Gastrocnemius medialis (tissue), 4 donors: ENCODE measurements around the gene MRPS22. TPM values are rescaled to one million over a fixed set of nuclear protein-coding genes. Genes with fewer than 3 reads are reported as not detected.

ENCODE experiments used
- ATAC-seq, 2 donors: fragments of 150-250 bp; one replicate each; pipeline ENCODE4 v1.9.1; 2016
- DNase-seq, 2 donors: peaks; one replicate each; pipeline ENCODE4 v3.0.0-alpha.2; 2019
- H3K27ac ChIP-seq, 4 donors: fragments of 200-600 bp; sonication (generic); 1 replicate in 1 of 4; 2 replicates in 3 of 4; pipeline ENCODE4 v1.5.1; 2016 to 2018; ENCODE audit warnings: mild to moderate bottlenecking in 2 of 4, moderate library complexity in 1 of 4
- H3K27me3 ChIP-seq, 3 donors: fragments of 200-600 bp; sonication (generic) in 2 of 3; 1 replicate in 1 of 3; 2 replicates in 2 of 3; pipeline versions ENCODE4 v1.5.1 to v1.6.0; 2016 to 2019; ENCODE audit warnings: mild to moderate bottlenecking in 1 of 3, moderate library complexity in 1 of 3
- H3K36me3 ChIP-seq, 2 donors: fragments of 200-600 bp; sonication (generic) in 1 of 2; one replicate each; pipeline ENCODE4 v1.5.1; 2017 to 2018
- H3K4me1 ChIP-seq, 2 donors: fragments of 200-600 bp; sonication (generic) in 1 of 2; one replicate each; pipeline ENCODE4 v1.5.1; 2016 to 2017; ENCODE audit warnings: mild to moderate bottlenecking in 2 of 2
- H3K4me3 ChIP-seq, 4 donors: fragments of 200-600 bp; sonication (generic) in 3 of 4; 1 replicate in 1 of 4; 2 replicates in 3 of 4; pipeline ENCODE4 v1.5.1; 2016 to 2019; ENCODE audit warnings: mild to moderate bottlenecking in 2 of 4
- H3K9me3 ChIP-seq, 3 donors: fragments of 200-600 bp; sonication (generic) in 2 of 3; 1 replicate in 1 of 3; 2 replicates in 2 of 3; pipeline ENCODE4 v1.5.1; 2016 to 2019
- CTCF ChIP-seq, 5 experiments: fragments of 450-650 bp in 3 of 5; fragments of 200-600 bp in 2 of 5; sonication (generic) in 2 of 5; IDR thresholded peaks in 4 of 5; conservative IDR thresholded peaks in 1 of 5; 1 replicate in 4 of 5; 2 replicates in 1 of 5; pipeline ENCODE4 v1.5.1; 2016 to 2019; ENCODE audit warnings: antibody characterized with exemption in 5 of 5, mild to moderate bottlenecking in 3 of 5, moderate library complexity in 3 of 5
- POLR2A ChIP-seq, 2 donors: fragments of 450-650 bp; IDR thresholded peaks; one replicate each; pipeline ENCODE4 v1.6.1; 2017; ENCODE audit warnings: antibody characterized with exemption in 2 of 2, mild to moderate bottlenecking in 2 of 2, moderate library complexity in 2 of 2
- in situ Hi-C, 4 donors: fragments of 200-750 bp; cut with MboI; loops; one replicate each; pipeline versions ENCODE4 v1.15.0 to v1.8.0; 2017; ENCODE audit warnings: low sequenced_read_pairs in 4 of 4
- intact Hi-C: fragments of 100-400 bp; cut with DNase I; formaldehyde crosslinking; loops from one replicate; pipeline ENCODE4 v1.15.1; 2023; ENCODE audit warnings: low total_unique reads
- total RNA-seq, 4 donors: library from RNA; depleted of rRNA; stranded (reverse); fragments of >200 nt; gene quantifications; one replicate each; pipeline versions ENCODE4 v1.1.0 to v1.2.3, GENCODE V29; 2016

MRPS22 gene
- total RNA-seq, 4 donors from 2014 or later = 96.4 to 140 (median 116) TPM

GRCh38 chr3:139307072-139307491, 36.7 kb upstream of the MRPS22 start:
- intact Hi-C loops = no loop called here
- Histone ChIP-seq H3K4me1 (no peaks in the 10 kb centered on the region), H3K27ac (no peak overlapping the region), H3K27me3 (no peaks in the 10 kb centered on the region), H3K36me3 (no peaks in the 10 kb centered on the region), H3K9me3 (no peaks in the 10 kb centered on the region), H3K4me3 (no peak overlapping the region)
- TF ChIP-seq POLR2A (IDR thresholded peaks at IDR 0.05) = no peak
- no peak for TF ChIP-seq CTCF (IDR thresholded peaks at IDR 0.05 in 4 of 5, conservative IDR thresholded peaks at IDR 0.05 in 1 of 5)
- DNase-seq (no peak), ATAC-seq (no peak)
- in situ Hi-C loops = loop anchor here in 2 of 4 donors (25.0 kb wide), 2 partner anchors 195 to 370 kb away; partner anchors contain the start of genes FOXL2 (in 1 of the 2) and FOXL2NB (in 1 of the 2)

- TF ChIP-seq POLR2A (IDR thresholded peaks at IDR 0.05) (no peak), CTCF (IDR thresholded peaks at IDR 0.05 in 4 of 5, conservative IDR thresholded peaks at IDR 0.05 in 1 of 5) (no peak)
- H3K4me3 ChIP-seq = no peak overlapping the region
- no peak overlapping the region for H3K27ac ChIP-seq
- H3K9me3 ChIP-seq = no peaks in the 10 kb centered on the region
- ATAC-seq = no peak
- H3K27me3 ChIP-seq = no peaks in the 10 kb centered on the region
- in situ Hi-C loops (loop anchor here in 2 of 4 donors (25.0 kb wide), 2 partner anchors 196 to 371 kb away; partner anchors contain the start of genes FOXL2 (in 1 of the 2) and FOXL2NB (in 1 of the 2)), intact Hi-C loops (no loop called here)
- no peaks in the 10 kb centered on the region for H3K4me1 ChIP-seq
- no peaks in the 10 kb centered on the region for H3K36me3 ChIP-seq
- no peak for DNase-seq
Measured at GRCh38 chr3:139307601-139308555, 35.9 kb upstream of the MRPS22 start.

- H3K9me3 ChIP-seq = no peaks in the 10 kb centered on the region
- H3K36me3 ChIP-seq = no peaks in the 10 kb centered on the region
- DNase-seq = no peak
- no peak overlapping the region for H3K4me3 ChIP-seq
- ATAC-seq = no peak
- H3K27me3 ChIP-seq = no peaks in the 10 kb centered on the region
- in situ Hi-C loops (loop anchor here in 2 of 4 donors (25.0 kb wide), 2 partner anchors 196 to 371 kb away; partner anchors contain the start of genes FOXL2 (in 1 of the 2) and FOXL2NB (in 1 of the 2)), intact Hi-C loops (no loop called here)
- no peak overlapping the region for H3K27ac ChIP-seq
- TF ChIP-seq POLR2A (IDR thresholded peaks at IDR 0.05) (no peak), CTCF (IDR thresholded peaks at IDR 0.05 in 4 of 5, conservative IDR thresholded peaks at IDR 0.05 in 1 of 5) (no peak)
- no peaks in the 10 kb centered on the region for H3K4me1 ChIP-seq
Measured at GRCh38 chr3:139308560-139308959, 35.3 kb upstream of the MRPS22 start.

GRCh38 chr3:139309061-139309591, 34.7 kb upstream of the MRPS22 start:
- in situ Hi-C loops = loop anchor here in 2 of 4 donors (25.0 kb wide), 2 partner anchors 197 to 372 kb away; partner anchors contain the start of genes FOXL2 (in 1 of the 2) and FOXL2NB (in 1 of the 2)
- intact Hi-C loops = no loop called here
- Histone ChIP-seq H3K9me3 (no peaks in the 10 kb centered on the region), H3K4me3 (no peak overlapping the region), H3K4me1 (no peaks in the 10 kb centered on the region), H3K36me3 (no peaks in the 10 kb centered on the region), H3K27me3 (peaks cover 0 to 2% (median 0%) of the 10 kb centered on the region in 3 donors), H3K27ac (no peak overlapping the region)
- DNase-seq (no peak), ATAC-seq (no peak)
- TF ChIP-seq POLR2A (IDR thresholded peaks at IDR 0.05) (no peak), CTCF (IDR thresholded peaks at IDR 0.05 in 4 of 5, conservative IDR thresholded peaks at IDR 0.05 in 1 of 5) (no peak)
